ENCODE measurements around the gene LMBRD2. TPM values are rescaled to one million over a fixed set of nuclear protein-coding genes. Genes with fewer than 3 reads are reported as not detected.
A peak's percentile ranks its signal among the peaks of the same experiment; 100 is the strongest.

The LMBRD2 gene

DNA sequence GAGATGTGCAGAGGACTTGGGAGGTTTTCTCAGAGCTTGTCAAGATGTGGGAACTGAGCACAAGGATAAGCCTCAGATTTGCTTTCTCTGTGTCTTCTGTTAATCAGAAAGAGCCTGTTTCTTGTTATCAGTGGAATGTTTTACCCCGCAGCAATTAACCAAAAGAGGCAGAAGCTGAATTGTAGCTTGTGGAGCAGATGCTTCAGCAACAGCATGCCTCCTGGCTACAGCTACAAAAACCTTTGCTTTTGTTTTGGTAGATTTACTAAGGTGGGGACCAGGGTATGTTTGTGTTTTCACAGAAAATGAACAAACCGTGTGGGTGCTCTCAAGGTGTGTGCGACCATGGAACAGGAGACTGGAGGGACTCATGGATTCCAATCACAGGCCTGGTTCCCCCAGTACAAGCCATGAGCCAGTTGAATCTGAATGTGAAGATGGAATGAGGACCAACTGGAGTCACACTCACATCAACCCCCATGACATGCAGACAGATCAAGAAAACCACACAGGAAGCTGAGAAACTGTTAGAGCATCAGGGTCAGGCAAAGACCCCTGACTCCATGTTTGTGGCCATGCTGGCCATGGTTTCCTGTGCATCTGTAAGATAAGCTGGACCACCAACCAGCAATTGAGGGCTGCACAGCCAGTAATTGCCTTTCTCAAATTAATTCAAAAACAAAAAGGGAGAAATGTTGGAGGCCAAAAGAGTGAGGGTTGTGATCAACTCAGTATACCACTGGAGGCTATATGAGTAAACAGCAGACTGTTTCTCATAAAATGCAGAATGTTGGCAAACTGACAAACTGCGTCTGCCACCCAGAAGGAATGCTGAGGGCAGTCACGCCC lies 91.9 kb downstream of the LMBRD2 start:
- no peaks in the 10 kb centered on the region for H3K9me3 ChIP-seq (replicated peaks; ENCODE audit: low read length)
- H3K9ac ChIP-seq (ENCODE audit: low read depth, low read length): no peak overlapping the region
- H3K4me2 ChIP-seq (ENCODE audit: low read length): no peak overlapping the region
- no peak overlapping the region for H3K4me3 ChIP-seq (ENCODE audit: low read length)
- peaks cover 25% of the 10 kb centered on the region for H3K27me3 ChIP-seq (ENCODE audit: control insufficient read depth, insufficient read depth, low read length)
- H3K36me3 ChIP-seq (ENCODE audit: insufficient read depth, low read length): no peaks in the 10 kb centered on the region
- H3K4me1 ChIP-seq (ENCODE audit: control insufficient read depth, insufficient read depth, low read length): no peaks in the 10 kb centered on the region

DNA sequence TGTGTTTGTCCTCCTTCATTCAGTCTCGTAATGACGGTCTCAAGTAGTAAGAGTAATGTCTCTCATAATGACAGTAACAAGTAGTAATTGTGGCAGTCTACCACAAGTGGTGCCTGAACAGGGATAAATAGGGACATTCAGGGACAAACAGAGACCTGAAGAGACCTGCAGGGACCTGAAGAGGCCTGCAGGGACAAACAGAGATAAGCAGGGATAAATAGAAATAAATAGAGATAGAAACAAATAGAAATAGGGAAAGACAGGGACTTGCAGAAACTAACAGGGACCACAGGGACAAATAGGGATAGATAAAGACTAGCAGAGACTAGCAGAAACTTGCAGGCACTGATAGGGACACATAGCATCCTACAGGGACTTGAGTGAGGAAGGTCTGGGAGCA lies 92.9 kb downstream of the LMBRD2 start:
- no peaks in the 10 kb centered on the region for H3K9me3 ChIP-seq (replicated peaks; ENCODE audit: low read length)
- no peak overlapping the region for H3K4me3 ChIP-seq (ENCODE audit: low read length)
- no peak overlapping the region for H3K4me2 ChIP-seq (ENCODE audit: low read length)
- peaks cover 17% of the 10 kb centered on the region for H3K27me3 ChIP-seq (ENCODE audit: control insufficient read depth, insufficient read depth, low read length)
- H3K36me3 ChIP-seq (ENCODE audit: insufficient read depth, low read length): no peaks in the 10 kb centered on the region
- H3K9ac ChIP-seq (ENCODE audit: low read depth, low read length): no peak overlapping the region
- H3K4me1 ChIP-seq (ENCODE audit: control insufficient read depth, insufficient read depth, low read length): no peaks in the 10 kb centered on the region

DNA sequence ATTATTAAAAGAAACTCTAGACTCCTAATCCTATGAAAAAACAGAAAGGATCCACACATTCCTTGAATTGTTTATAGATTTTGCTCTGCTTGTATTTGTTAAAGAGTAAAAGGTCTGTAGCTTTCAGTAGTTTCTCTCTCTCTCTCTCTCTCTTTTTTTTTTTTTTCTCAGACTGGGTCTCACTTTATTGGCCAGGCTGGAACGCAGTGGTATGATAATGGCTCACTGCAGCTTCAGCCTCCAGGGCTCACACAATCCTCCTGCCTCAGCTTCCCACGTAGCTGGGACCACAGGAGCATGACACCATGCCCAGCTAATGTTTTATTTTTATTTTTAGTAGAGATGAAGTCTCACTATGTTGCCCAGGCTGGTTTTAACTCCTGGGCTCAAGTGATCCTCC lies 94.3 kb downstream of the LMBRD2 start:
- H3K27me3 ChIP-seq (ENCODE audit: control insufficient read depth, insufficient read depth, low read length): peaks cover 17% of the 10 kb centered on the region
- no peaks in the 10 kb centered on the region for H3K4me1 ChIP-seq (ENCODE audit: control insufficient read depth, insufficient read depth, low read length)
- no peak overlapping the region for H3K4me3 ChIP-seq (ENCODE audit: low read length)
- no peak overlapping the region for H3K9ac ChIP-seq (ENCODE audit: low read depth, low read length)
- no peak overlapping the region for H3K4me2 ChIP-seq (ENCODE audit: low read length)
- no peaks in the 10 kb centered on the region for H3K9me3 ChIP-seq (replicated peaks; ENCODE audit: low read length)
- no peaks in the 10 kb centered on the region for H3K36me3 ChIP-seq (ENCODE audit: insufficient read depth, low read length)

DNA sequence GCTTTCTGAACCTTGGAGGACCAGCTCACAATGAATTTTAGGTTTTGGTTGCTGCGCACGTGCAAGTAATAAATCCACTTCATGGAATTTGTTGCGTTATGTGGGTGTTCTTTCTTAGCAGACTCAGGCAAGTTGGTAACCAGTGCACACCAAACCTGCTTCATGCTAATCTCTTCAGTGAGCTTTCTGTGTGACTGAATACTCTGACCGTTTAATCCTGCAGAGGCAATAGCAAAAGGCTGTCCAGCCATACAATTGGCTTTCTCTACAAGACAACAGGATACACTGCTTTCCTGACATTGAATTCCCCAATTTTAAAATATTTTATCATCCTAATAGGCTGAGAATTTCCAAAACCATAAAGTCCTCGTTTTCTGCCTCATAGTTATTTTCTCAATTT lies 95.3 kb downstream of the LMBRD2 start:
- Histone ChIP-seq H3K9me3 (replicated peaks; ENCODE audit: low read length) (no peaks in the 10 kb centered on the region), H3K4me1 (ENCODE audit: control insufficient read depth, insufficient read depth, low read length) (no peaks in the 10 kb centered on the region), H3K27me3 (ENCODE audit: control insufficient read depth, insufficient read depth, low read length) (peaks cover 22% of the 10 kb centered on the region), H3K9ac (ENCODE audit: low read depth, low read length) (no peak overlapping the region), H3K36me3 (ENCODE audit: insufficient read depth, low read length) (no peaks in the 10 kb centered on the region), H3K4me3 (ENCODE audit: low read length) (no peak overlapping the region), H3K4me2 (ENCODE audit: low read length) (no peak overlapping the region)

DNA sequence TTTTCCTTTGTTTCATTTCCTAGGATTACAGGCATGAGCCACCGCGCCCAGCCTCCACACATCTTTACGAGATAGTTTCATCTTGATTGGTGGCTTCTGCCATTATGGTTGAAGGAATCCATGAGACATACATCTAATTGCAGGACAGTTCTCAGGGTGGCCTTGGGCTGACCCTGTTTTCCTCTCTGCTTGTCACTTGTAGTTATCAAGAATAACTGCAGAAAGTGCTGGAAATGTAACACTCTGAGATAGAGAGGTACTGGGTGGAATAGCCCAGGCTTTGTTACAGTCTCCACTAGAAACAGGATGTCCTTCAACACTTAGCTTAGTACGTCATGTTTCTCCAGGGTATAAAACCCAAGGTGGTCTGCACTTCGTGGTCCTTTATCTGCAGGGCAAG lies 95.7 kb downstream of the LMBRD2 start:
- no peaks in the 10 kb centered on the region for H3K9me3 ChIP-seq (replicated peaks; ENCODE audit: low read length)
- peaks cover 23% of the 10 kb centered on the region for H3K27me3 ChIP-seq (ENCODE audit: control insufficient read depth, insufficient read depth, low read length)
- no peaks in the 10 kb centered on the region for H3K36me3 ChIP-seq (ENCODE audit: insufficient read depth, low read length)
- no peak overlapping the region for H3K4me3 ChIP-seq (ENCODE audit: low read length)
- H3K4me1 ChIP-seq (ENCODE audit: control insufficient read depth, insufficient read depth, low read length): no peaks in the 10 kb centered on the region
- no peak overlapping the region for H3K9ac ChIP-seq (ENCODE audit: low read depth, low read length)
- no peak overlapping the region for H3K4me2 ChIP-seq (ENCODE audit: low read length)

DNA sequence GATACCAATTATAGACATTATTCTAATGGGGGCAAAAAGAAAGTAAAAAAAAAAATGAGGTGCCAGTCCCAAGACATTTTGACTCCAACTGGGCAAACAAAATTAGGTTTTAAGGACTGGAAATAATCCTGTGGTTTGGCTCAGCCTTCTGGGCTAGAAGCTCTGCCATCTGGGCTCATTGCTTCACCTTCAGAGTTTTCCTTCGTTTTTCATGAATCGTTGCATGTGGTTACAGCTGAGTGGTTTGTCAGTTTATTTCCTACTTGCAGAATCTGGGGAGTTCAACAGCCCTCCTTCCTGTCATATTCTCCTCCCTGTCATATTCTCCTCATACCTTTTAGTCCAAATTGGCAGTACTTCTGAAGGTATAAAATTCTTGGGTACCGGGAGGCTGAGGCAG lies 97.0 kb downstream of the LMBRD2 start:
- no peak overlapping the region for H3K9ac ChIP-seq (ENCODE audit: low read depth, low read length)
- no peak overlapping the region for H3K4me3 ChIP-seq (ENCODE audit: low read length)
- no peaks in the 10 kb centered on the region for H3K36me3 ChIP-seq (ENCODE audit: insufficient read depth, low read length)
- no peaks in the 10 kb centered on the region for H3K9me3 ChIP-seq (replicated peaks; ENCODE audit: low read length)
- H3K4me2 ChIP-seq (ENCODE audit: low read length): no peak overlapping the region
- peaks cover 23% of the 10 kb centered on the region for H3K27me3 ChIP-seq (ENCODE audit: control insufficient read depth, insufficient read depth, low read length)
- no peaks in the 10 kb centered on the region for H3K4me1 ChIP-seq (ENCODE audit: control insufficient read depth, insufficient read depth, low read length)

DNA sequence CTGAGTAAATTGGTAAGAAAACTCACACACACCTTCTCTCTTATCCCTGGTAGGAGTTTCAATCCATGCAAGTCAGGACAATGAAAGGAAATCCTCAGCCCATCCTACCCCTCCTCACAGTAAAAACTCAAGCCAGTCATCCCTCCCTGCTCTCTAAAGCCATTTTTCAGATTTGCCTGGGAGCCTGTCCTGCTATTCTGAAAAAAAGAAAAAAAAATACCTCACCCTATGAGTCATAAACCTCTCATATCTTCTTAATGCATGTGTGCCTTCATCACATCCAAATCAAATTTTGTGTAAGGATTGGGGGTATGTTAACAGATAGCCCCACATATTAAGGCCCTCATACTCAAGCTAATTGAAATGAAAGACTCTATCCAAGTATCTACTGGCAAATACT lies 99.1 kb downstream of the LMBRD2 start:
- H3K9me3 ChIP-seq (replicated peaks; ENCODE audit: low read length): no peaks in the 10 kb centered on the region
- no peaks in the 10 kb centered on the region for H3K36me3 ChIP-seq (ENCODE audit: insufficient read depth, low read length)
- H3K27me3 ChIP-seq (ENCODE audit: control insufficient read depth, insufficient read depth, low read length): peaks cover 18% of the 10 kb centered on the region
- H3K4me2 ChIP-seq (ENCODE audit: low read length): no peak overlapping the region
- no peak overlapping the region for H3K4me3 ChIP-seq (ENCODE audit: low read length)
- H3K9ac ChIP-seq (ENCODE audit: low read depth, low read length): no peak overlapping the region
- no peaks in the 10 kb centered on the region for H3K4me1 ChIP-seq (ENCODE audit: control insufficient read depth, insufficient read depth, low read length)

DNA sequence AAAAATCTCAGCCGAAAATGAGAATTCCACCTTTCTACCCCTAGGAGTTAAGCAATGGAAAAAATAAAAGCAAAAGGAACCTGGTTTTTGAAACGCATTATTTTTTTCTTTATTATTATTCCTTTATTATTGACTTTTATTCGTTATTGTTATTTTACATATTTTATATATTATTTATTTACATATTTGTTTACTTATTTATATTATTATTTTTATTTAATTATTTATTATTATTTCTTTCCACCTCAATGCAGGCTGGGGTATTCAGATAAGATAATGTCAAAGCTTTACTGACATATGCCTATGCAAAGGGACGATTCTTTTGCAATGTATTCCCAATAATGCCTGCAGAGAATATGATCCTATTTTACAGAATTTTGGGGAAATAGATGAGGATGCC lies 101.7 kb downstream of the LMBRD2 start:
- H3K27me3 ChIP-seq (ENCODE audit: control insufficient read depth, insufficient read depth, low read length): peaks cover 8% of the 10 kb centered on the region
- no peaks in the 10 kb centered on the region for H3K36me3 ChIP-seq (ENCODE audit: insufficient read depth, low read length)
- H3K4me1 ChIP-seq (ENCODE audit: control insufficient read depth, insufficient read depth, low read length): no peaks in the 10 kb centered on the region
- no peak overlapping the region for H3K4me3 ChIP-seq (ENCODE audit: low read length)
- H3K9ac ChIP-seq (ENCODE audit: low read depth, low read length): no peak overlapping the region
- H3K4me2 ChIP-seq (ENCODE audit: low read length): no peak overlapping the region
- H3K9me3 ChIP-seq (replicated peaks; ENCODE audit: low read length): no peaks in the 10 kb centered on the region

Small RNA genes within 50 kb of the gene (small RNA-seq; reads per million reads assigned to genes)
- gene AC016612.1 (not detected), gene MIR580 (3.9 reads per million, percentile 82 among the genes with 10 or more reads in this experiment), gene RNU6-1305P (not detected)

All from skeletal muscle satellite cell (primary cell).